SHP77 (cell line): Measurements from ENCODE around the gene TUBA3E.
"Not testable (repeated sequence)": the region's sequence is repeated elsewhere in the genome, so short reads cannot be mapped to it uniquely, and the experiment has no call there.

Source experiments
- DNase-seq, 2 experiments: peaks; one replicate each; lab custom pipeline; 2025; lab: John Stamatoyannopoulos, UW

The TUBA3E gene

GRCh38 chr2:130162486-130162885 lies 35.8 kb downstream of the TUBA3E start:
- not testable (repeated sequence) for DNase-seq

- DNase-seq: not testable (repeated sequence)
Measured at GRCh38 chr2:130160838-130161705, 37.2 kb downstream of the TUBA3E start.

GRCh38 chr2:130160131-130160530 lies 38.1 kb downstream of the TUBA3E start:
- no peak for DNase-seq

- not testable (repeated sequence) for DNase-seq
Measured at GRCh38 chr2:130159376-130159775, 38.9 kb downstream of the TUBA3E start.

DNA sequence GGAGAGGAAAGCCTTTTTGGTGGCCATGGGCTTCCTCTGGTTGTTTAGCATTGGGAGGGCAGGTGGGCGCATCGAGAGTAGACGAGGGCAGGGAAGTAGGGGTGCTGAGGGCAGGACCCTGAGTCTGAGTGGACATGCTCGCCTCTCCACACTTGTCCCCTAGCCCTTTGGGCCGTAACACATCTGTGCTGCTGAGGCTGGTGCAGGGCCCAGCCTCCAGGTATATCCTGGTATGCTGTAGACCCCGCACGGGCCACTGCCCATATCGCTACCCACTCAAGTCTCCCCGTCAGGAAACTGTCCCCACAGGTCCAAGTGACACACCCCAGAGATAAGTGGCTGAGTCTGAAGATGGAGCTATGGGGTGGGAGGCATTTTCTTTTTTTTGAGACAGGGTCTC lies 39.6 kb downstream of the TUBA3E start:
- DNase-seq: no peak

DNA sequence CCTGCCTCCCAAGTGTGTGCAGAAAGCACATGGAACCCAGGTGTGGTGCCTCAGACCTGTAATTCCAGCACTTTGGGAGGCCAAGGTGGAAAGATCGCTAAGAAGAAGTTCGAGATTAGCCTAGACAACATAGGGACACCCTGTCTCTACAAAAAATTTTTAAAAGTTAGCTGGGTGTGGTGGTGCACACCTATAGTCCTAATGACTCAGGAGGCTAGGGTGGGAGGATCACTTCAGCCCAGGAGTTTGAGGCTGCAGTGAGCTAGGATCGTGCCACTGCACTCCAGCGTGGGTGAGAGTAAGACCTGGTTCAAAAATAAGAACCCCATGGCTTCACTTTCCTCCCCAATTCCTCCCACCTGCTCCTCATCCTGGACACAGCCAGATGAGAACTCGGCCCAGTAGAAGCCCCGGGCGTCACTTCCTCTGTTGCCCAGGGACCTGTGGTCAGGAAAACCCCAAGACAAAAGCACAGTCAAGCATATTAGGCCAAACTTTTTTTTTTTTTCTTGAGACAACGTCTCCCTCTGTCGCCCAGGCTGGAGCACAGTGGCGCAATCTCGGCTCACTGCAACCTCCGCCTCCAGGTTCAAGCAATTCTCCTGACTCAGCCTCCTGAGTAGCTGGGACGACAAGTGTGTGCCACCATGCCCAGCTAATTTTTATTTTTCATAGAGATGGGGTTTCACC lies 40.3 kb downstream of the TUBA3E start:
- not testable (repeated sequence) for DNase-seq

DNA sequence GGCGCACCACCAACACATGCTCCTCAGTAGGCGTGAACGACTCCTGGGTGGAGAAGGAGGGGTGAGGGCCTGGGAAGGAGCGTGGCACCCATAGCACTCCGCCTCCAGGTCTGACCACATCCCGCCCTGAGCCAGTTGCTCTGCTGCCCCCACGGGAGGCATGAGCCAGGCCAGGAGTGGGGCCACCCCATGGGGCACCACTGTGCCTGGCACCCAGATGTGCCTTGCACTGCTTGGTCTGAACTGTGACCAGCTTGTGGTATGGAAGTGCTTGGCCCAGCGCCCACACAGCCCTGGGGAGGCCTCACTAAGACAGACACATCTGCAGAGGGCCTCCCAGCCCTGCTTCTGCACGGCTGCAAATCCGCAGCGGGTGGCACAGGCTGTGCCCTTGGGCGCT lies 40.9 kb downstream of the TUBA3E start:
- DNase-seq: not testable (repeated sequence)

DNA sequence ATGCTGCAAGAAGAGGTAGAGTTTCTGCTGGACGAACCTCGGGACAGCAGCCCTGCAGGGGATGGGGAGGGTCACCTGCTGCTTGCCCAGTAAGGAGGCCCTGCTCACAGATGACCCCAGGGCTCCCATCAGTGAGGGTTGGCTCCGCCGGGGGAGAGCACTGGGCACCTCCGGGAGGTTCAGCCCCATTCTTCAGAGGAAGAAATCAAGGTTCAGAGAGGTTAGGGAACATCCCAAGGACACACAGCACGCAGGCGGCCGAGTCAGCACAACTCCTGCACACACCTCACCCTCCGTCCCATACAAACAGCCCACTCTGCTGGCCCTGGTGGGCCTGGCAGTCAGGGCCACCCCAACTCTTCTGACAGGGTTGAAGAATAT lies 41.6 kb downstream of the TUBA3E start:
- no peak for DNase-seq

GRCh38 chr2:130155956-130156623 lies 42.1 kb downstream of the TUBA3E start:
- DNase-seq: peak; percentile 52 to 58

- DNase-seq: no peak
Measured at GRCh38 chr2:130154773-130155765, 43.2 kb downstream of the TUBA3E start.

- not testable (repeated sequence) for DNase-seq
Measured at GRCh38 chr2:130154423-130154770, 43.8 kb downstream of the TUBA3E start.

GRCh38 chr2:130153721-130154422 lies 44.4 kb downstream of the TUBA3E start:
- not testable (repeated sequence) for DNase-seq

- DNase-seq: no peak
Measured at GRCh38 chr2:130152816-130153595, 45.2 kb downstream of the TUBA3E start.

- DNase-seq: not testable (repeated sequence)
Measured at GRCh38 chr2:130152136-130152815, 46.0 kb downstream of the TUBA3E start.

- not testable (repeated sequence) for DNase-seq
Measured at GRCh38 chr2:130151145-130151512, 47.1 kb downstream of the TUBA3E start.

DNA sequence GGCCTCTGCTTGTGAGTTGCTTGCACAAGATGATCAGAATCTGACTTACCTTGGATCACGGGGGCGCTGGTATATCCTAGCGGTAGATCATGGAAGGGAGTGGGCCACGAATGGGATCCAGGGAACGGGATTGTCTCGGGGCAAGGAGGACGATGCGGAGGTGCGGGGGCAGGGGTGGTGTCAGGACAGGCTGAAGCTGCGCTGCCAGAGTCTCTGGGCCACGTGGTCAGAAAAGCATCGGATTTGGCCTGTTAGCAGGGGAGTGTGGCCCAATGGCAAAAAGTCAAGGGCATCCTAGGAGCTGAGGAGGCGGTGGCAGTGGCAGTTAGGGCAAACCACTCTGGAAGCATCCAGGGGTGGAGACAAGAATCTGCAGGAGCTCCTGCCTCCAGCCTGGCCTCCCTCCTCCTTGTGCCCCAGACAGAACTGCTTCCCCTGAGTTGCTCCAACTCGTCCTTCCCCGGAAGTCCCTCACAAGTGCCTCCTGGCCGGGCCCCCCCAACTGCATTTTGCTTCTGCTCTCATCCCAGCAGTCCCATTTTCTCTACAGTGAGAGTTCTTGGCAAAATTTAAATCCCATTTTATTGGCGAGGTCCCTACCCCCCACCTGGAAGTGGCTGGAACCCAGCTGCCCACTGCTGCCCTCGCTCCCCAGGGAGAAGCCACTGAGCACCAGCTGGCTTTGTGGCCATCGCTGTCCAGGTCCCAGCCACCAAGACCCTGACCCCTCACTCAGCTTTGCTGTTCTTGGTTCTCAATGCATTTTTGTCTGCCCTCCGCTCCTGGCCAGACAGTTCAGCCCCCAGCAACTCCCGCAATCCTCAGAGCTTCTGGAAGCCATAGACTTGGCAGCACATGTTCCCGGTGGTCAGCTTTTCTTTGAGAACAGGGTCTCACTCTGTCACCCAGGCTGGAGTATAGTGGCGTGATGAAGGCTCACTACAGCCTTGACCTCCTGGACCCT lies 47.8 kb downstream of the TUBA3E start:
- no peak for DNase-seq

- not testable (repeated sequence) for DNase-seq
Measured at GRCh38 chr2:130148515-130148914, 49.7 kb downstream of the TUBA3E start.

DNA sequence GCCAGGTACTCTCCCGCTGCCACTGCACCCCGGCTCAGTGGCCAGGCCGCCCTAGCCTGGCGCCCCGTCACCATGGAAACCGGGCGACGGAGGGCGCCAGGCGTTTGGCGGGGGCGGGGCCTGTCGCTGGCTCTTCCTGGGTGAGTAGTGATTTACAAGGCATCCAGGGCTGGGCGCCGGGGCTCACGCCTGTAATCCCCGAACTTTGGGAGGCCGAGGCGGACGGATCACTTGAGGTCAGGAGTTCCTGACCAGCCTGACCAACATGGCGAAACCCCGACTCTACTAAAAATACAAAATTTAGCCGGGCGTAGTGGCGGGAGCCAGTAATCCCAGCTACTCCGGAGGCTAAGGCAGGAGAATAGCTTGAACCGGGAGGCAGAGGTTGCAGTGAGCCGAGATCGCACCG lies 53.2 kb downstream of the TUBA3E start, which contains the start of gene CCDC74B:
Gene CCDC74B (minus strand): TSS at position 107 of the 409 bp plus-strand sequence. CDS start 116 bp downstream, outside the sequence.
- peak; percentile 38 to 77 for DNase-seq
